HG03354 (cell line): ENCODE data around the gene IFFO2.
A peak's percentile ranks its signal among the peaks of the same experiment; 100 is the strongest.

ENCODE experiments used
- ATAC-seq: cut with Tn5 transposase; IDR thresholded peaks from one replicate; pipeline ENCODE4 v1.9.1; 2021; ENCODE audit warnings: mild to moderate bottlenecking; ENCODE audit not compliant: unreplicated experiment, poor library complexity, severe bottlenecking

The IFFO2 gene

DNA sequence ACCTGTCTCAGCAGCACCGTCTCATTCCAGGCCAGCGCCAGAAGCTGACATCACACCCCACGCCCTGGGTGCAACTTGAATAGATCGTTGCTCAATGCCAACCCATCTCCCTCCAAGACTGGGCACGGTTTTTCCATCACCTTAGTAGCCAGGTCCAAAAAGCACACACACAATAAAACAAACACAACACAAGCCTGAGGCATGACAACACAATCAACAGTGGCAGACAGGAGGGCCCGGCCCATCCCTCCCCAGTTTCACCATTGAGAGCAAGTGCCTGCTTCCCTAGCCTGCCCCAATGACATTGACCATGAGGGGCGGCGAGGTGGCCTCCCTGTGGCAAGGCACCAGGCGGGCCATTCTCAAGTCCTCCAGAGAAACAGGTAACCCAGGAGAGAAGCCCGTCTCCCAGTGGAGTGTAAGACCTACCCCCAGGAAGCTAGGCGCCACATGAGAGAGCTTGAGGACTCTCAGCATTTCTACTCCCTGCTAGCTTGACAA is 2.7 kb downstream of the IFFO2 start:
- ATAC-seq = no peak

DNA sequence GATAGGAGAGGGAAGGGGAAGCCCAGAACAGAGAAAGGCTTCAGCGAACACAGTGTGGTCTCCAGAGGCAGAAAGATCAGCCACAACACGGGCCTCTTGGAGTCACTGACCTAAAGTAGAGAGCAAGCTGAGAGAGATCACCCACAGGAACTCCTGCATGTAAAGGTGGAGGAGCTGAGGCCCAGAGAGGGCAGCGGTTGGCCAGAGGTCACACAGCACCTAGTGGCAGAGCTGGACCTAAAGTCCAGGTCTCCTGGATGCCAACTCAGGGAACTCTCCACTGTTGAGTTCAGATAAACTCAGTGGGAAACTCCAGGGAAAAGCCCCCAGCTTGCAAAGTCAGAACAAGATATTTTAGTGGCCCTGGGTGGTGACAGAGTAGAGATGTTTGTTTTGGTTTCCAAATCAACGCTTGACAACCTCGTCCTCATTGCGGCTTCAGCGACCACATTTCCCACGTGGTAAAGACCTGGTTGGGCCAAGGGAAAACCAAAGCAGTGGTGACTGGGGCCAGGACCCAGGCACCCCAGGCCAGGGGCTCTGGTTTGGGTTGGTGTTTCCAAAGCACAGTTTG is 4.6 kb downstream of the IFFO2 start:
- peak; percentile 46 for ATAC-seq

DNA sequence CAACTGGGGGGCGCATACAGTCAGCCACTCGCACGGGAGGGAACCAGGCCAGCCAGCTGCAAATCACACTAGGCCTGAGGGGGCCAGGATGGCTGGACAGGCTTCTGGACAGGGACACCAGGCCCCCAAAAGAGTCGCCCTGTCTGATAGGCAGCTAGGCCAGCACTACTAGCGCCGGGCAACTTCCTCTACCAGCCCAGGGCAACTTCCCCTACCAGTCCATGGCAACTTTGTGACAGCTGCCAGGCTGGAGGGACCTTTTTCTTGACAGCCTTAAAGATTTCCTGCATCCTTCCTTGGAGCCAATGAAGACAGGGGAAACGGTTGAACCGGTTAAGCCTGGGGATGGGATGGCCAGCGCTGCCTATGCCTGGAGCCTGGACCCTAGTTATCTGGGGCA is 5.1 kb downstream of the IFFO2 start:
- no peak for ATAC-seq

DNA sequence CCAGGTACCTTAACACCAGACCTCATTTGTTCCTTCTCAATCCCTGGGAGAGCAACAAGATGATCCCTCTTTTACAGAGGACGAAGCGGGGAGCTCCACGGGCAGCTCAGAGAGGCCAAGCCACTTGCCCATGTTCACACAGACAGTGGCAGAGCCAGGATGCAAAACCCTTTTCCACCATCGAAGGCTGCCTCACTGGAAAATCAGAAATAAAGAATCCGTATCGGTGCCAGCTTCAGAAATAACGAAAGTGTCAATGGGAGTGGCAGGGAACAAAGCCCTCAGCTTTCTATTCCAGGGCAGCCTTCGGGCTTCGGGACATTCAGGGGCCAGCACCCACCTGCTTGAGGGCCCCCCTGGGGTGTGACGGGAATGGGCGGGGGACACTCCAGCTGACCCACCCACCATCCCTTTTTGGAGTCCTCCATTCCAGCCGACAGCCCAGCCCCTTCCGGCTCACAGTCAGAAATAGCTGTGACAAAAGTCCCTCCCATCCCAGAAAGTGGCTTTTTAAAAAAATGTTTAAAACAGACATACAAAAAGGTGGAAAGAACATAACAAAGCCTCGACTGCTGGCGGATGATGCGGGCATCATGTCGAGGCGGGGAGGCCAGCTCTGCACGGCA is 6.0 kb downstream of the IFFO2 start:
- no peak for ATAC-seq

DNA sequence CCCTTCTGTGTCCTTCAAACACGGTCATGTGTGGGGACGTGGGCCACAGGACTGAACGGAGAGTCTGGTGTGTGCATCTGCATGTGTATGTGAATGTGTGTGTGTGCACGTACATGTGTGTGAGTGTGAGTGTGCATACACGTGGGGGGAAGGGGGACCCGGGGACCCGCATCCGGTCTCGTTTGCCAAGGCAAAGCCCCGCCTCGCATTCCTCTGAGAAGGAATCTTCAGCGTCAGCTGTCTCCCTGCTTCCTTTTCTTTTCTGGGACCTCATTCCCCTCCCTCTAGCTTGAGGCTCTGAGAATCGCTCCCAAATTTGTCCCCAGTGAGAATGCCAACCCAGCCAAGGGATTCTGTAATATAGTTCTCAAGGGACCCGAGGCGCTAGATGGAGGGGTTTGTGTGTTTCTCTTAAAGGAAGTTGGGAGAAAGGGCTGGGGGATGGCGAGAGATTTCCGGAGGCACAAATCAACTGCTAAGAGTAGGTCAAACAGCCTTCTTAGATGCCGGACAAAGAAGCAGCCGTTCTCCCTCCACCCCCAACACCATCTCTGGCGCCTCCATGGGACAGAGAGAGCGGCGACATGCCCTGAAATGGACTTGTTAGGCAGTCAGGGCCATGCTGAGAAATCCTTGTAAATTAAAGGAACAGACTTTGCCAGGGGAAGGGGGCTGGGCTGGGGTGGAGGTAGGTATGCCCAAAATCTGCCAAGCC is 6.6 kb downstream of the IFFO2 start:
- ATAC-seq = no peak

DNA sequence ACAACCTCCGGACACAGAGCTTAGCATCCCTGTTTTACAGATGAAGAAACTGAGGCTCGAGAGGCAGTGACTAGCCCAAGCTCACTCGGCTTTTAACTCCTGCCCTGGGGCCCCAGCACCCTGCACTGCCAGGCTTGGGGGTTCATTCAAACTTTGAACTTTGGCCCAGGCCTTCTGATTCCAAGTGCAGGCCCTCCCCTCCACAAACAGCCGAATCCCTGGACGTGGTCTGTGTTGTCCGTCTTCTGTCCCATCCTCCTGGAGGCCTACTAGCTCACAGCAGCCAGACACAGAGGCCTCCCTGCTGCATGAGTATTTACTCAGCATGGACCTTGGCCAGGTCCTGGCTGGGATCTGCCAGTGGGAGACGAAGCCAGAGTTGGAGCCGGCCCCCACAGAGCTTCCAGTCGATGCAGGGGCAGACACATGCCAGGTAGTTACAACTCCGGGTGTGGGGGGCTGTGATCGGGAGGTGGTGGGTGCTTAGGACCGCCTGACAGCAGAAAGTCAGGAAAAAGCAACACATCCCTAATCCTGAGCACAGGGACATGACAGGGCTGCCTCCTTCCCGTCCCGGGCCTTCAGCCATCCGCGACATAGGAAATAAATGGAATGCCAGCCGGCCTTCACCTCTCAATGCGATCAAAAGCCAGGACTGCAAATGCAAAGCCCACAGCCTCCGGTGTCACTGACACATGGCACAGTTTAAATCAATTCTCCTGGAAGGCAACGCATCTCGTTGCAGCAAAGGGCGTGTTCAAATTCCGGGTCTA is 7.4 kb downstream of the IFFO2 start:
- no peak for ATAC-seq

DNA sequence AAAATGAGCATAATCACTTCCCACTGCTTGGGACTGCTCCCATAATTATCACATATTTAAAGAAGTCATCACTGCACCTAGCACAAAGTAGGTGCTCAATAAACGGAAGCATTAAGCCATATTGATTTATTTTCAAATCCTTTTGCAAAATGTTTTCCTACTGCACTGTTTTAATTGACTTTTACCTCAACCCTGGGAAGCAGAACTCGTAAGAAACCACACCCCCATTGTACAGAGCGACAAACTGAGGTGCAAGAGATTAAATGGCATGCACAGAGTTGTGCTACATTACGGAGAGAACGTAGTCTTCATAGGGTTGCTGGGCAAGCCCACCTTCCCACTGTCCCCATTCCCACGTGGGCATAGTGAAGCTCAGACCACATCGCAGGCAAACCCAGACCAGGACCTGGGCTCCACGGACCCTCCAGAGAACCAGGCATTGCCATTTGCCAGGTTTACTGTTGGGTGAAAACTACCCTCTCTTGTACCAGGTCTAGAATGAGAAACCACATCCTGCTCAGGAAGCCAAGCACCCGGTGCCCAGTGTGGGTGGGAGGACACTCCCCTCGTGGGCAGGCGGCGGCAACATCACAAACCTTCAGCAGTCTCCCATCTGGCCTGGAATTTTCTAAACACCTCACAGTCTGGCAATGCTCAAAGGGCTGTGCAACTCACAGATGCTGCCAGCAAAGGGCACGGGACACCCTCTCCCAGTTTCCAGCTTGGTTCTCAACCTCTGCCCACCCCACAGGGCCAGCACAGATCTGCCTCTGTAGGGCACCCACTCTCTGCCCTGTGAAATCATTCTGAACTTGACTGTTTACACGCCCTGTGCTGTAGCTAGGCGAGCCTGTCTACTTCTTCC is 8.2 kb downstream of the IFFO2 start:
- no peak for ATAC-seq

DNA sequence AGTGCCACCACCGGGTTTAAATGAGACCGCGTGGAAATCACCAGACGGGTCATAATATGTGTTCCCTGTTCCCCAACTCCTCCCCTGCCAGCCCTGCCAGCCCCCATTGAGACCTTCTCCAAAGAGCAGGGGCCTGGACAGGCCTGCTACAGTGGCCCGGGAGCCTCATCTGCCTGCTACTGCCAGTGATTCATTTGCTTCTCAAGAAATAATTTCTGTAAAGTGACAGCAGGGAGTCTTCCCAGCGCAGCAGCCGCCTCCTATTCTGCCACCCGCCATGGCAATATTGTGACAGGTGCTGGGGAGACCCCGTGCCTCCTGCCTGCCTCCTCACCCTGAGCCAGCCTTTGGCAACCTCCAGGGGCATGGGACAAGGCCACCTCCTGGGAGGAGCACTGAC is 8.9 kb downstream of the IFFO2 start:
- no peak for ATAC-seq

DNA sequence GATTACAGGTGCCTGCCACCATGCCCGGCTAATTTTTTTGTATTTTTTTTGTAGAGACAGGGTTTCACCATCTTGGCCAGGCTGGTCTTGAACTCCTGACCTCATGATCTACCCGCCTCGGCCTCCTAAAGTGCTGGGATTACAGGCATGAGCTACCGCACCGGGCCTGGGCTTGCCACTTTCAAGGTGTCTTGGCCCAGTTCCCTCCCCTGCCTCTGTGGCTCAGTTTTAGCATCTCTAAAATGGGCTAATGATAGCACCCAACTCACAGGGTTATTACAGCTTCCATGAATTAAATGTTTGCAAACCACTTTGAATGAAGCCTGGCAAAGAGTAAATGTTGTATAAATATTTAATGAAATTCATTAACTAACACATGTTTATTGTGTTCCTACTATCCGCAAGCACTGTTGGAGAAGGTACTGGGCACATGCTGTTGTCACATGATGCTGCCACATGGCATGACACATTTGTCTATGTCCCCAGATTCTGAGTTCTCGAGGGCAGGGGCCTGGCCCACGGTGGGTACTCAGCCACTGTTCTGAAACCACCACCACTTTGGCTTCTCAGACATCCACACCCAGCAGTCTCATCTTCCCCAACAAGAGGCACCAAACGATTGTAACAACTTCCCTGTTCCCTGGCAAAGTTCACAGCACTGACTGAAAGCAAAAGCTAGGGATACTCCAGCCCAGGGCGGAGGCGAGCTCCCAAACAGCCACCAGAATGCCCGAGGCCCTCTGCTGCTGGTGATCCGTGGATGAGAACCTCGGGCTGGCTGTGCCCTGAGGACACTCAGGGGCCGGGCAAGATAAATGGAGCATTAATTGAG is 9.7 kb downstream of the IFFO2 start:
- no peak for ATAC-seq

DNA sequence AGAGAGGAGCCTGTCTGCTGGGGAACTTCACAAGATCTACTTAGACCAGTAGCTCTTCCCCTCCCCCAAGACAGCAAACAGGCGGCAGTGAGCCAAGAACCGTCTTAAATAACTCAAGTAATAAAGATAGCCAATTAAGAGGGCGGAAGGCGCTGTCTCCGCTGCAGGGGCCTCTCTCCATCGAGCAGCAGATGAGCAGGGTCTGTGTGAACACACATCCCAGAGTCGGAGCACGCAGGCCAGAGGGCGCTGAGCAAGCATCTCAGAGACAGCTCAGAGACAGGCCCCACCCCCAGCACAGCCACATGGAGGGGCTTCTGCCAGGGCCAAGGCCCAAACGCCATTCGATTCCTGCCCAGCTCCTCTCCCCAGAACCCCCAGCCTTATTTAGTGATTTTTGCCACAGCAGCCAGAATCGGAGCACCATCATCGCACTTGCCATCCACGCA is 11.1 kb downstream of the IFFO2 start:
- no peak for ATAC-seq

DNA sequence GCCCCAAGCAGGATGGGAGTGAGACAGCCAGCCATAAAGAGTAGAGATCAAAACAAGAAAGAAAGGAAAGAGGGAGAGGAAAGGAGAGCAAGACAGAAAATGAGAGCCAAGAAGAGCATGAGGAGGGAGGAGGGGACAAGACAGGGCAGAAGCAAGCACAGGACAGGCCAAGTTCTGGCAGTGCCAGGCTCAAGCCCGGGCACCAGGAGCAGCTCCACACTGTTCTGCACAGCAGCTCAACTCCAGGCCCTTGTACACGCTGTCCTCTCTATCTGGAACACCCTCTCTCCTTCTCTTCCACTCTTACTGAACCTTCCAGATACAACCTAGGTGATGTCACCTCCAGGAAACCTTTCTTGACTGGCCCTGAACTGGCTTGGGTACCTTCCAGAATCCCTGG is 11.7 kb downstream of the IFFO2 start:
- ATAC-seq = no peak

DNA sequence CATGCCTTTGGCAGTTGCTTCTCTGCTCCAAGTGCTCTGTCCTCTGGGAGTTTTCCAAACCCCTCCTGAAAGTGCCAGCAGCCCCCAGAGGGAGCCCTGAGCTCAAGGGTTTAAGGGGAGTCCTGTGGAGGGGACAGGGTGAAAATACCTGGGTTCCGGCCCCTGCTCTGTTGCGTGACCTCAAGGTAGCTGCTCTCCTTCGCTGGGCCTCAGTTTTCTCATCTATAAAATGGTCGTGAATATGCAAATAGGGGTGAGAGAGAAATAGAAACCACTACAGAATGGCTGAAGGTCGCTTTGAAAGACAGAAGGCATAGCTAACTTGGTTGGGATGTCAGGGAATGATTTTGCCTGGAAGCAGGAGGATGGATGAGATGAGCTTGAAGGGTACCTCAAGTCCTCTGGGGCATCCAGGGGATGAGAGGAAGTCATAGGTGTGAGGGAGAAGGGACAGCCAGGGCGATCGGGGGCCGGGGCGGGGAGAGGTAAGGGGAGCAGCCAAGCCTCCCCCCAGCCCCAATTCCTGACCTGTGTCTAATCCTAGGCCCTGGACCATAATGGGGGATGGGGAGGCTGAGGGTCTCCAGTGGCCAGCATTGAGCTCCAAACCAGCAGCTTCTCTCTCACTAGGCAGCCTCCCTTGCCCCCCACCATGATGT is 12.4 kb downstream of the IFFO2 start:
- no peak for ATAC-seq

DNA sequence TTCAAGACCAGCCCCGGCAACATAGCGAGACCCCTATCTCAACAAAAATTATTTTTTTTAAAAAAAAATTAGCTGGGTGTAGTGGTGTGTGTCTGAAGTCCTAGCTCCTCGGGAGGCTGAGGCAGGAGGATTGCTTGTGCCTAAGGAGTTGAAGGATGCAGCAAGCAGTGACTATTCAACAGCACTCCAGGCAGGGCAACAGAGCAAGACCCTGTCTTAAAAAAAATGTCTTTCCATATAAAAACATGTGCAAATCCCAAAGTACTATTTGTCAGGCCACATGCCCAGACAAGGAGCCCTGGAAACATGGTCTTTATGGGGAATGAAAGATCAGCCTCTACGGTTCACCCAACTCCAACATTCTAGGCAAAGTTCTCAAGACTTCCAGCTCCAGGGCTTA is 13.3 kb downstream of the IFFO2 start:
- no peak for ATAC-seq

DNA sequence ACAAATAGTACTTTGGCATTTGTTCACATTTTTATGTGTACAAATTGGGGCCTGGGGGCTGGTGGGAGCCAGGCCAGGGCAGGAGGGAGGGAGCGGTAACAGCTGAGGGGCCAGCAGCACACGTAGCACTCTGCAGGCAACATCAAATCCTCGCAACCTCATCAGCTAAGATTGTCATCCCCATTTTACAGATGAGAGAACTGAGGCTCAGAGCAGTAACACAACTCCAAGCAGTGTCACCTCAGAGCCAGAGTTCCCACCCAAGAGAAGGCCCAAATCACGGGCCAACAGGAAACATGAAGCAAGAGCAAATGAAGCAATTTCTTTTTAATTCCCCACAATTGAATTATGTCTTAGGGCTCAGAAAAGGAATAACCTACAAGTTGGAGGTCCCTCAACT is 14.1 kb downstream of the IFFO2 start:
- ATAC-seq = no peak

DNA sequence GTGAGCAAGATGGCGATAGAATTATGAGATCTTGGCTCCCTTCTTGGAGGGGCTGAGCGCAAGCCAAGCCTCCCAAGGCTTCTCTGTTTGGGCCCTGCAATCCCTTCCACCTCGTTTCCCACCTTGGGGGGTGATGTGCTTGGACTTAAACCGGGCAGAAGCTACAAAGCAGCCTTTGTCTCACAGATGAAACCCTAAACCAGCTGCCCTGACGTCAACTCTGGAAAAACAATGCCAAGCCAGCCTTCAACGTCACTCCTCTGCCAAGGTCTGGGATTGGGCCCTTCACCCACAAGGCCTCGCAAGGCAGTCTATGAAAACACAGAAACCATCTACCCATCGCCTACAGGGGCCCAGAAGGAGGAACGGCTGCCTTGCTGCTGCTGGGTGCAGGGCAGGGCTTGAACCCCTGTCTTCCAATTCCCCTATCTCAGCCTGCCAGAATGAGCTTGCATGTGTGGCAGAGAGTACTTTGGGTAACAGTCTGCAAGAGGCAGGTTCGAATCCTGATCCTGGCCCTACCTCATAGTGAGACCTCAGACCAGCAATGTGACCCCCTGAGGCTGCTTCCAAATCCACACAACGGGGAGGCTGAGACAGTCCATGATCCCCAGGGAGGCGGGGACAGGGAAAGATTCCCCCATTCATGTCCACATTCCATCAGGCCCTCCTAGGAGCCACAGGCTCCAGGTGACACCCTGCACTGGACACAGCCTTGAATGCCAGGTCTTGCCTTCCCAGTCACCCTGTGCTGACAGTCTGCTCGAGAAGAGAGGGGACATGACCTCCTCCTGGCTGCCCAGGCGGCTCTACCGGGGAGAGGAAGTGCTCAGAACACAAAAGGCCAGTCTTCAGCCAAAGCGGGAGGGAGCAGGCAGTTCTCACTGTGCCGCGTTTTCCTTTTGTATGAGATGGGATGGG is 15.0 kb downstream of the IFFO2 start:
- no peak for ATAC-seq

DNA sequence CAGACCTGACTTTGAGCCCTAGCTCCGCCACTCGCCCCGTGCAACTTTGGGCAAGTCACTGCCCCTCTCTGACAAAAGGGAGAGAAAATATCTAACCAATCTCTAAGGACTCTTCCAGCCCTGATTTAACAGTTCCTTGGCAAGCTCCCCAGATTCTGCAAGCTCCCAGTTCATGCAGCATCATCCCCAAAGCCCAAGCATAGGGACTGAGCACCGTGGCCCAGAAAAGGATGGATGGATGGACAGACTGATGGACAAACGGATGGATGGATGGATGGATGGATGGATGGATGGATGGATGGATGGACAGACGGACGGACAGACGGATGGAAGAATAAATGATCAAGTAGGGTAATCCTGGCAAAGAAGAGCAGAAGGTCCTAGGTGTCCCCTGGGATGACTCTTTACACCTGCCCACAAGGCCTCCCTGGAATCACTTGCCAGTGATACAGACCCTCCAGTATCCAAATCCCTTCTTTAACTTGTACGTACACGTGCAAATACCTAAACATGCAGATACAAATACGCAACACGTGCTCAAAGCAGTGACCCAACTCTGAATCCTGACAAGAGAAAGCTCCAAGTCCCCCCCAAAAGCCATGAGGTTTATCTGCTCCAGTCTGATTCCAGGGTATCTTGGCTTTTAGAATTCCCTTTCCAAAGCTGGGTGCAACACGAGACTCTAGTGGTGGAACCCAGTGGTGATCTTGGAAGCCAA is 16.0 kb downstream of the IFFO2 start:
- ATAC-seq = no peak
